Medulla oblongata (tissue), 1 donor: Measurements from ENCODE around the gene IL34.

ENCODE experiments used
- DNase-seq: peaks from one replicate; pipeline ENCODE4 v3.0.0-alpha.2; 2015; ENCODE audit errors: extremely low spot score

IL34 gene

GRCh38 chr16:70701036-70701435, 54.7 kb downstream of the IL34 start:
- DNase-seq, result no peak

DNA sequence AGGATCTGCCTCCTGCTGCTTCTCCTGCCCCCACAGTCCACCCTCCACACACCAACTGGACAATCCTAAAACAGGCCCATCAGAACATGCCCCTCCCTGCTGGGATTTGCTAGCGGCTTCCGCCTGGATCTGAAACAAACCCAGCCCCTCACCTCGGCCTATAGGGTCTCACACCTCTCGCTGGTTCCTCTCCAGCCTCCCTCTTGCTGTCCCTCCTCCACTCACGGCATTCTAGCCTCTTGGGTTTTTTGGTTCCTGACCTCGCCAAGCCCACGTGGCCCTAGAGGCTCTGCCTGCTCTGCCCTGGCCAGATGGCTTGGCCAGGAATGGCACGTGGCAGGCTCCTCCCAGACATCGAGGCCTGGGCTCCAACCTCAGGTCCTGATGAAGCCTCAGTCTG, 55.2 kb downstream of the IL34 start:
- DNase-seq, result no peak

GRCh38 chr16:70701998-70702397, 55.6 kb downstream of the IL34 start:
- no peak for DNase-seq

GRCh38 chr16:70702624-70703023, 56.3 kb downstream of the IL34 start:
- no peak for DNase-seq

- no peak for DNase-seq
Observed at GRCh38 chr16:70703041-70703834, 56.9 kb downstream of the IL34 start.

- DNase-seq, result no peak
Observed at GRCh38 chr16:70703835-70704381, 57.5 kb downstream of the IL34 start.

GRCh38 chr16:70704586-70704985, 58.2 kb downstream of the IL34 start:
- DNase-seq, result no peak

DNA sequence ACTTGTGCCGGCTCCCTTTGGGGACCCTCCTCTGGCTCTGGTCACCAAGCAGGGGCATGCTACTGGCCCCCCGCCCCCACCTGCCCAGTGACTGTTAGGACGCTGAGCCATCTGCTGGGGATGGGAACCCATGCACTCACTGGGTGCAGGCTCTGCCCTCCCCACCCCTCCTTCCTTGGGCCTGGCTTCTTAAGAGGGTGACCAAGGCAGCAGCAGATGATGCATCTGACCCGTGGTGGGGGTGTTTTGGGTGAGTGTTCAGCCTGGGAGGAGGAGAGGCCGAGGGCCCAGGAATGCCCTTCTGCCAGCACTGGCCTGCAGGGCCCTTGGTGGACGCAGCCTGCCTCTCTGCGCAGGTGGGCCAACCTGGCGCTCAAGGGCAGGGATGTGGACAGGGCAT, 58.7 kb downstream of the IL34 start:
- no peak for DNase-seq

- DNase-seq, result no peak
Observed at GRCh38 chr16:70706948-70707465, 60.6 kb downstream of the IL34 start.

- DNase-seq, result no peak
Observed at GRCh38 chr16:70708366-70709246, 62.2 kb downstream of the IL34 start.

GRCh38 chr16:70709457-70709856, 63.1 kb downstream of the IL34 start:
- DNase-seq, result no peak

DNA sequence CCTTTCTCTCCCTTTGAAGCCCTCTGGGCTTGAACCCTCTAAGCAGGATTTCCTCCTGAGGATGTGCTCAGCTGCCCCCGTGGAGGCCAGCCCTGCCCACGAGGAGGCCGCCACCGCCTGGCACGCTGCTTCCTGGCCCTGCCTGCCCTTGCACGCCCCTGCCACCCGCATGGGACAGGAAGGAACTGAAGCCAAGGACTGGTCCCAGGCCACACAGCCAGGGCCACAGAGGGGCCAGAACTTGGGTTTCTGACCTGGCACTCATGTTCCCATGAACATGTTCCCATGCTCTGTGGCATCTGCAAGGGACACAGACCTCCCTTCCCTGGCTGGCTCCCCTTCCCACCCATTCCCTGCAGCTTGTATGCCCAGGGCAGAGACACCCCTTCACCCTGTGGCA, 63.6 kb downstream of the IL34 start:
- DNase-seq, result no peak
